Amniotic epithelial cell (primary cell): ENCODE measurements around the gene IGFALS.
A peak's percentile ranks its signal among the peaks of the same experiment; 100 is the strongest.

Experiments
- DNase-seq: peaks from one replicate; pipeline ENCODE4 v3.0.0-alpha.2; 2010; ENCODE audit warnings: low read depth

IGFALS gene

GRCh38 chr16:1766231-1766630 lies 27.3 kb downstream of the IGFALS start:
- DNase-seq = no peak

- DNase-seq = no peak
Measured at GRCh38 chr16:1765826-1766225, 27.7 kb downstream of the IGFALS start.

- no peak for DNase-seq
Measured at GRCh38 chr16:1764971-1765370, 28.5 kb downstream of the IGFALS start.

GRCh38 chr16:1763521-1764511 lies 29.7 kb downstream of the IGFALS start:
- DNase-seq = peak; percentile 47

- no peak for DNase-seq
Measured at GRCh38 chr16:1762879-1763520, 30.5 kb downstream of the IGFALS start.

- no peak for DNase-seq
Measured at GRCh38 chr16:1762196-1762878, 31.2 kb downstream of the IGFALS start.

GRCh38 chr16:1761751-1762150 lies 31.8 kb downstream of the IGFALS start:
- no peak for DNase-seq

- DNase-seq = no peak
Measured at GRCh38 chr16:1760911-1761310, 32.6 kb downstream of the IGFALS start.

- no peak for DNase-seq
Measured at GRCh38 chr16:1759511-1759910, 34.0 kb downstream of the IGFALS start.

- DNase-seq = no peak
Measured at GRCh38 chr16:1758923-1759322, 34.6 kb downstream of the IGFALS start.

GRCh38 chr16:1757714-1758461 lies 35.6 kb downstream of the IGFALS start:
- no peak for DNase-seq

GRCh38 chr16:1754204-1754603 lies 39.3 kb downstream of the IGFALS start:
- no peak for DNase-seq

- no peak for DNase-seq
Measured at GRCh38 chr16:1752853-1753252, 40.7 kb downstream of the IGFALS start.

GRCh38 chr16:1751946-1752345 lies 41.6 kb downstream of the IGFALS start:
- no peak for DNase-seq

- DNase-seq = peak; percentile 84
Measured at GRCh38 chr16:1749152-1750117, 44.1 kb downstream of the IGFALS start.

GRCh38 chr16:1747934-1748333 lies 45.6 kb downstream of the IGFALS start:
- no peak for DNase-seq

GRCh38 chr16:1746693-1747195 lies 46.8 kb downstream of the IGFALS start:
- DNase-seq = no peak

- peak; percentile 97 for DNase-seq
Measured at GRCh38 chr16:1745900-1746692, 47.4 kb downstream of the IGFALS start.

GRCh38 chr16:1745181-1745899 lies 48.2 kb downstream of the IGFALS start:
- peak; percentile 73 for DNase-seq
